HG03520 (cell line): ENCODE data around the gene TSPAN32.
"Not testable (repeated sequence)": the region's sequence is repeated elsewhere in the genome, so short reads cannot be mapped to it uniquely, and the experiment has no call there.

Experiments
- ATAC-seq: cut with Tn5 transposase; IDR thresholded peaks from one replicate; pipeline ENCODE4 v1.9.1; 2021; ENCODE audit warnings: mild to moderate bottlenecking, moderate library complexity; ENCODE audit not compliant: unreplicated experiment

The TSPAN32 gene

GRCh38 chr11:2332569-2332968 is 30.8 kb downstream of the TSPAN32 start:
- ATAC-seq, result not testable (repeated sequence)

- ATAC-seq, result not testable (repeated sequence)
Observed at GRCh38 chr11:2333486-2334205, 31.8 kb downstream of the TSPAN32 start.

- ATAC-seq, result not testable (repeated sequence)
Observed at GRCh38 chr11:2335286-2335685, 33.5 kb downstream of the TSPAN32 start.

- ATAC-seq, result not testable (repeated sequence)
Observed at GRCh38 chr11:2338760-2339159, 36.9 kb downstream of the TSPAN32 start.

GRCh38 chr11:2342557-2342956 is 40.7 kb downstream of the TSPAN32 start:
- no peak for ATAC-seq

GRCh38 chr11:2342981-2343380 is 41.2 kb downstream of the TSPAN32 start:
- no peak for ATAC-seq

GRCh38 chr11:2343502-2343901 is 41.7 kb downstream of the TSPAN32 start:
- no peak for ATAC-seq

- ATAC-seq, result no peak
Observed at GRCh38 chr11:2345050-2345449, 43.2 kb downstream of the TSPAN32 start.

GRCh38 chr11:2346014-2346413 is 44.2 kb downstream of the TSPAN32 start:
- ATAC-seq, result no peak

- no peak for ATAC-seq
Observed at GRCh38 chr11:2346586-2347307, 44.9 kb downstream of the TSPAN32 start.

- ATAC-seq, result no peak
Observed at GRCh38 chr11:2347308-2347830, 45.6 kb downstream of the TSPAN32 start.

GRCh38 chr11:2348986-2349385 is 47.2 kb downstream of the TSPAN32 start:
- no peak for ATAC-seq

- ATAC-seq, result no peak
Observed at GRCh38 chr11:2351701-2352100, 49.9 kb downstream of the TSPAN32 start.

- no peak for ATAC-seq
Observed at GRCh38 chr11:2352420-2352819, 50.6 kb downstream of the TSPAN32 start.

- no peak for ATAC-seq
Observed at GRCh38 chr11:2355000-2355644, 53.3 kb downstream of the TSPAN32 start.

GRCh38 chr11:2357246-2357645 is 55.4 kb downstream of the TSPAN32 start:
- ATAC-seq, result no peak

GRCh38 chr11:2357651-2358050 is 55.8 kb downstream of the TSPAN32 start:
- ATAC-seq, result not testable (repeated sequence)

- ATAC-seq, result no peak
Observed at GRCh38 chr11:2358754-2359442, 57.1 kb downstream of the TSPAN32 start.

GRCh38 chr11:2359557-2359956 is 57.7 kb downstream of the TSPAN32 start:
- ATAC-seq, result no peak

GRCh38 chr11:2360081-2360642 is 58.3 kb downstream of the TSPAN32 start:
- no peak for ATAC-seq

- ATAC-seq, result no peak
Observed at GRCh38 chr11:2361565-2361964, 59.8 kb downstream of the TSPAN32 start.
